RWPE1 (cell line): ENCODE data around the gene PP2D1.

Experiments
- CTCF ChIA-PET: fragments of 350-600 bp; sonication (Branson Sonifier 250); formaldehyde crosslinking; extraction: SDS; loops from one replicate; lab custom pipeline; 2021; lab: Yijun Ruan, JAX
- POLR2A ChIA-PET: fragments of 400-600 bp; formaldehyde crosslinking; extraction: SDS; loops from one replicate; lab custom pipeline; 2020; ENCODE audit warnings: antibody characterized with exemption; ENCODE audit not compliant: low non-redundant PET; lab: Yijun Ruan, JAX
- DNase-seq: peaks from one replicate; pipeline ENCODE4 v3.0.0; 2012; ENCODE audit warnings: low spot score
- H3K27ac ChIP-seq: fragments of 450-650 bp; 2 replicates; pipeline ENCODE4 v1.5.1; 2017
- CTCF ChIP-seq: fragments of 450-650 bp; conservative IDR thresholded peaks from 2 replicates; pipeline ENCODE4 v1.5.1; 2017; ENCODE audit warnings: low read depth, mild to moderate bottlenecking

PP2D1 gene

GRCh38 chr3:20055842-20056241 is 43.8 kb upstream of the PP2D1 start:
- POLR2A ChIA-PET = no interaction called here
- CTCF ChIA-PET = no interaction called here
- no peak for DNase-seq
- no peak overlapping the region for H3K27ac ChIP-seq
- TF ChIP-seq CTCF = no peak

- ChIA-PET CTCF (no interaction called here), POLR2A (no interaction called here)
- TF ChIP-seq CTCF = no peak
- no peak for DNase-seq
- peak overlapping the region; percentile 74 for H3K27ac ChIP-seq
Measured at GRCh38 chr3:20055020-20055775, 43.1 kb upstream of the PP2D1 start.

GRCh38 chr3:20054549-20054987 is 42.5 kb upstream of the PP2D1 start:
- ChIA-PET CTCF (no interaction called here), POLR2A (no interaction called here)
- no peak for TF ChIP-seq CTCF
- DNase-seq = peak; percentile 89
- H3K27ac ChIP-seq = peak overlapping the region; percentile 74

- ChIA-PET POLR2A (no interaction called here), CTCF (no interaction called here)
- TF ChIP-seq CTCF = no peak
- no peak overlapping the region for H3K27ac ChIP-seq
- DNase-seq = no peak
Measured at GRCh38 chr3:20052851-20053250, 40.8 kb upstream of the PP2D1 start.

GRCh38 chr3:20051123-20051806 is 39.2 kb upstream of the PP2D1 start:
- no peak for DNase-seq
- CTCF ChIA-PET = no interaction called here
- H3K27ac ChIP-seq = no peak overlapping the region
- POLR2A ChIA-PET = no interaction called here
- no peak for TF ChIP-seq CTCF

- POLR2A ChIA-PET = no interaction called here
- no peak overlapping the region for H3K27ac ChIP-seq
- CTCF ChIA-PET = no interaction called here
- no peak for TF ChIP-seq CTCF
- DNase-seq = no peak
Measured at GRCh38 chr3:20047976-20048883, 36.2 kb upstream of the PP2D1 start.
